Measurements from ENCODE around the gene TSPAN15. TPM values are rescaled to one million over a fixed set of nuclear protein-coding genes. Genes with fewer than 3 reads are reported as not detected.

The TSPAN15 gene
- total RNA-seq, 1 donor from 2014 or later = 49.2 TPM

DNA sequence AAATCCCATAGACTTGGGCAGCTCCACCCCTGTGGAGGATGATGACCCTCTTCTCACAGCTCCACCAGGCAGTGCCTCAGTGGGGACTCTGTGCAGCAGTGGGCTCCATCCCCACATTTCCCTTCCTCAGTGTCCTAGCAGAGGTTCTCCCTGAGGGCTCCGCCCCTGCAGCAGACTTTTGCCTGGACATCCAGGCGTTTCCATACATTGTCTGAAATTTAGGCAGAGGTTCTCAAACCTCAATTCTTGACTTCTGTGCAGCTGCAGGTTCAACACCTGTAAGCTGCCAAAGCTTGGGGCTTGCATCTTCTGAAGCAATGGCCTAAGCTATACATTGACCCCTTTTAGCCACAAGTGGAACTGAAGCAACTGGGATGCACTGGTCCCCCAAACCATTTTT is 90.2 kb downstream of the TSPAN15 start:
- no peak for DNase-seq (ENCODE audit: low read depth in 2 of 2)

DNA sequence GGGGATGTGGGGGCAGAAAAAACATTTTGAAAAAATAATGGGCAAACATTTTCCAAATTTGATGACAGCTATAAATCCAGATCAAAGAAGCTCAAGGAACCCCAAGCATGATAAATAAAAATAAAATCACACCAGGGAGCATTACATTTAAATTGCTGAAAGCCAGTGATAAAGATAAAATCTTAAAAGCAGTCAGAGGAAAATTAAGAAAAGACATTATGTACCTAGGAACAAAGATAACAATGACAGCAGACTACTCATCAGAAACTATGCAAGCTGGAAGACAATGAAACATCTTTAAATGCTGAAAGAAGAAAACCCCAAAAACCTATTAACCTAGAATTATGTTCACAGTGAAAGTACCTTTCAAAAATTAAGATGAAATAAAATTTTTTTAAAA is 98.7 kb downstream of the TSPAN15 start:
- DNase-seq (ENCODE audit: low read depth in 2 of 2) = no peak

GRCh38 chr10:69552268-69552667 is 101.0 kb downstream of the TSPAN15 start:
- no peak for DNase-seq (ENCODE audit: low read depth in 2 of 2)

DNA sequence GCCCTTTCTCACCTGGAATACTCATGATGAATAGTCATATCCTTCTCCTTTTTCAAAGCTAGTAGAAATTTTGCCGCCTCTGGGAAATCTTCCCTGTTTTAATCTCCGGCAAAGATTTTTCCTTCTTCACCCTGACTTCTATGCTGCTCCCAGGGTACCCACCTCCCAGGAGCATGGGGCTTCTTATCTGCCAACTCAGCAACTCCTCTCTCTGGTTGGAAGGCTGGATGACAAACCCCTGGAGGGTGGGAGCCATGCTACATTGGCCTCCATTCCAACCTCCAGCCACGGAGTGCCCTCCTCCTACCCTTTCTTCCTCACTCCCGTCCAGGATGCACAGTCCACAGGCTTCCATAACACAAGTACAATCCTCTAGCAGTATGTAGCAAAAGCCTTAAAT is 102.1 kb downstream of the TSPAN15 start:
- no peak for DNase-seq (ENCODE audit: low read depth in 2 of 2)

DNA sequence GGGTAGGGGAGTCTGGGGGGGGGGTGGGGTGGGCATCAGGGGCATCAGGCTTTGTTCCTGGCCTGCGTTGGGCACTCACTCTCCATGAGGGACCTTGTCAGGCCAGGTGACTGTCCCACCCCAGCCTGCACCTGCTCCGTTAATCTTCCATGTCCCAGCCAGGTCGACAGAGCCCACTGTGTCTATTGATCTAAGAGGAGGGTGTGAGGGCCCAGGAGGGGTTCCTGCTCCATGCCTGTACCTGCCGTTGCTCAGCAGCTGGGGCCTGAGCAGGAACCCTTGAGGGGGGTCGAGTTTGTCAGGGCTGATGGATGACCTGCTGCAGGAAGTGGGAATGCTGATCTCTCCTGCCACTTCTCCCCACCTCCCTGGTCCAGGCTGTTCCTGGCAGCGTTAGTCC is 103.3 kb downstream of the TSPAN15 start:
- no peak for DNase-seq (ENCODE audit: low read depth in 2 of 2)

Other genes with a start within 250 kb of the TSPAN15 start
- under 0.01 TPM in 1 of 2 replicates, not detected in the other for gene HKDC1, start 231.1 kb upstream of the TSPAN15 start, total RNA-seq
- 86.7 and 93.3 TPM in 2 replicates for gene HK1, start 173.0 kb upstream of the TSPAN15 start, total RNA-seq
- 0.60 TPM in 1 of 2 replicates, not detected in the other for gene TACR2, start 34.5 kb upstream of the TSPAN15 start, total RNA-seq
- not detected in 2 replicates for gene NEUROG3, start 122.0 kb downstream of the TSPAN15 start, total RNA-seq
- 0.20 and 0.22 TPM in 2 replicates for gene FAM241B, start 178.8 kb downstream of the TSPAN15 start, total RNA-seq